NCI-H748 (cell line): ENCODE results near the gene GLIS2.
A peak's percentile ranks its signal among the peaks of the same experiment; 100 is the strongest.

Experiments
- DNase-seq: peaks from one replicate; lab custom pipeline; 2025; ENCODE audit not compliant: unreplicated experiment; lab: John Stamatoyannopoulos, UW

GLIS2 gene

GRCh38 chr16:4297480-4297879 lies 18.4 kb upstream of the GLIS2 start:
- DNase-seq, result no peak

GRCh38 chr16:4298761-4299522 lies 16.9 kb upstream of the GLIS2 start:
- no peak for DNase-seq

GRCh38 chr16:4301177-4301576 lies 14.7 kb upstream of the GLIS2 start:
- no peak for DNase-seq

- no peak for DNase-seq
Observed at GRCh38 chr16:4301968-4302367, 13.9 kb upstream of the GLIS2 start.

- DNase-seq, result peak; percentile 19
Observed at GRCh38 chr16:4303973-4304372, 11.9 kb upstream of the GLIS2 start.

- DNase-seq, result peak; percentile 38
Observed at GRCh38 chr16:4306470-4307214, 9.2 kb upstream of the GLIS2 start.

- peak; percentile 90 for DNase-seq
Observed at GRCh38 chr16:4307215-4308037, 8.4 kb upstream of the GLIS2 start.

- DNase-seq, result no peak
Observed at GRCh38 chr16:4309102-4309832, 6.6 kb upstream of the GLIS2 start.

- DNase-seq, result peak; percentile 43
Observed at GRCh38 chr16:4309833-4310266, 6.0 kb upstream of the GLIS2 start.

- no peak for DNase-seq
Observed at GRCh38 chr16:4313563-4314531, 2.0 kb upstream of the GLIS2 start.

GRCh38 chr16:4314532-4315185 lies 1.2 kb upstream of the GLIS2 start:
- peak; percentile 61 for DNase-seq

GRCh38 chr16:4316108-4316863 lies 419 bp downstream of the GLIS2 start:
- peak; percentile 43 for DNase-seq

GRCh38 chr16:4316864-4317531 lies 1.1 kb downstream of the GLIS2 start:
- peak; percentile 58 for DNase-seq

- DNase-seq, result no peak
Observed at GRCh38 chr16:4317532-4318450, 1.9 kb downstream of the GLIS2 start.

- DNase-seq, result no peak
Observed at GRCh38 chr16:4318451-4318910, 2.6 kb downstream of the GLIS2 start.

GRCh38 chr16:4318967-4319366 lies 3.1 kb downstream of the GLIS2 start:
- no peak for DNase-seq
